Mammary epithelial cell (primary cell): ENCODE results near the gene PPM1E.

Source experiments
- CTCF ChIP-seq, 2 donors: IDR thresholded peaks in 1 of 2; conservative IDR thresholded peaks in 1 of 2; 2 replicates each; pipeline ENCODE4 v1.5.1; 2011 to 2012; ENCODE audit warnings: inconsistent platforms in 2 of 2, low read length in 2 of 2, mild to moderate bottlenecking in 2 of 2, control low read depth in 1 of 2, low read depth in 1 of 2; ENCODE audit not compliant: insufficient read depth in 1 of 2; ENCODE audit errors: extremely low read depth in 1 of 2
- EZH2 ChIP-seq: IDR thresholded peaks from 2 replicates; pipeline ENCODE4 v1.6.1; 2012; ENCODE audit warnings: low read length, inconsistent platforms, borderline replicate concordance

DNA sequence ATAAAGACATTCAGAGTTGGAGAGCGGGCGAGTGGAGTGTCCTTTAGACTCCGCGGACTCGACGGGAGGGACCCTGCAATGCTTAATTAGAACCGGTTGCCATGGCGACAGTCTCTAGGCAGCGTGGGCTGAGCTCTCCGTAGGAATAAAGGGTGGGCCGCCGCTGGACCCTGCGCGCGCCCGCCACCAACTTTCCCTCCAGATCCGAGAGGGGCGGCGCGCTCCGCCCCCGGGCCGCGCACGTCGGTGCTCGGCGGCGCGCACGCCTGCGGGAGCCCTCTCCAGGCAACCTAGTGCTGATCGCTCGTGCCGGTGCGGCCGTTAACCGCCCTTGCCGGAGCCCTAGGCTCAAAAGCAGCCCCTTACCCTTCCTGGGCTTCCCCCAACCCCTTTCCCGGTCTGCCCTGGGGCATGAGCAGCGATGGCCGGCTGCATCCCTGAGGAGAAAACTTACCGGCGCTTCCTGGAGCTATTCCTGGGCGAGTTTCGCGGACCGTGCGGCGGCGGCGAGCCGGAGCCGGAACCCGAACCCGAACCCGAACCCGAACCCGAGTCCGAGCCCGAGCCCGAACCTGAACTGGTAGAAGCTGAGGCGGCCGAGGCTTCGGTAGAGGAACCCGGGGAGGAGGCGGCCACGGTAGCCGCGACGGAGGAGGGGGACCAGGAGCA, at the start of gene PPM1E:
- no peak for TF ChIP-seq CTCF (conservative IDR thresholded peaks at IDR 0.05 in 1 of 2, IDR thresholded peaks at IDR 0.05 in 1 of 2; ENCODE audit: extremely low read depth in 1 of 2, insufficient read depth in 1 of 2, low read depth in 1 of 2, low read length in 2 of 2)
- TF ChIP-seq EZH2 = no peak
